Neuronal stem cell (in vitro differentiated cells): ENCODE results near the gene PKD1L1.

ENCODE experiments used
- DNase-seq: peaks from one replicate; pipeline ENCODE4 v3.0.0-alpha.2; 2013; ENCODE audit warnings: low spot score
- H2AFZ ChIP-seq: one replicate; pipeline ENCODE4 v1.6.1; 2013; ENCODE audit warnings: mild to moderate bottlenecking, low read length, inconsistent platforms
- H2AK5ac ChIP-seq: 2 replicates; pipeline ENCODE4 v1.6.1; 2013; ENCODE audit warnings: low read depth, mild to moderate bottlenecking, inconsistent platforms, low read length, moderate library complexity, mixed read lengths
- H2BK120ac ChIP-seq: 2 replicates; pipeline ENCODE4 v1.6.1; 2013; ENCODE audit warnings: low read depth, mild to moderate bottlenecking, inconsistent platforms, low read length, moderate library complexity, mixed read lengths
- H2BK12ac ChIP-seq: one replicate; pipeline ENCODE4 v1.6.1; 2013; ENCODE audit warnings: low read length, inconsistent platforms
- H2BK15ac ChIP-seq: 2 replicates; pipeline ENCODE4 v1.6.1; 2013; ENCODE audit warnings: mild to moderate bottlenecking, low read length, inconsistent platforms, mixed read lengths
- H2BK5ac ChIP-seq: one replicate; pipeline ENCODE4 v1.6.1; 2013; ENCODE audit warnings: inconsistent platforms, mild to moderate bottlenecking, low read length, moderate library complexity
- H3K14ac ChIP-seq: one replicate; pipeline ENCODE4 v1.6.1; 2013; ENCODE audit warnings: low read length, inconsistent platforms
- H3K18ac ChIP-seq: 2 replicates; pipeline ENCODE4 v1.6.1; 2013; ENCODE audit warnings: low read length, inconsistent platforms
- H3K23ac ChIP-seq: 2 replicates; pipeline ENCODE4 v1.6.1; 2013; ENCODE audit warnings: low read depth, mild to moderate bottlenecking, mixed read lengths, low read length, inconsistent platforms; ENCODE audit not compliant: poor library complexity
- H3K27ac ChIP-seq: replicated peaks from 3 replicates; pipeline ENCODE4 v1.5.1; 2013; ENCODE audit warnings: low read length, inconsistent platforms
- H3K27me3 ChIP-seq, 3 experiments: 2 replicates each; pipeline ENCODE4 v1.6.1; 2013; ENCODE audit warnings: low read length in 3 of 3, mild to moderate bottlenecking in 2 of 3, inconsistent platforms in 1 of 3, low read depth in 1 of 3, mixed read lengths in 1 of 3, moderate library complexity in 1 of 3; ENCODE audit not compliant: control insufficient read depth in 3 of 3, insufficient read depth in 3 of 3
- H3K36me3 ChIP-seq, 2 donors: replicated peaks in 1 of 2; 2 replicates each; pipeline ENCODE4 v1.6.1; 2013; ENCODE audit warnings: low read length in 2 of 2; ENCODE audit not compliant: control insufficient read depth in 2 of 2, insufficient read depth in 2 of 2
- H3K4ac ChIP-seq: 2 replicates; pipeline ENCODE4 v1.6.1; 2013; ENCODE audit warnings: inconsistent platforms, mild to moderate bottlenecking, low read length, moderate library complexity
- H3K4me1 ChIP-seq, 2 donors: 1 replicate in 1 of 2; 2 replicates in 1 of 2; pipeline ENCODE4 v1.6.1; 2013; ENCODE audit warnings: low read length in 2 of 2, low read depth in 1 of 2; ENCODE audit not compliant: control insufficient read depth in 2 of 2, insufficient read depth in 1 of 2
- H3K4me2 ChIP-seq: one replicate; pipeline ENCODE4 v1.6.1; 2013; ENCODE audit warnings: mild to moderate bottlenecking, low read length, inconsistent platforms; ENCODE audit not compliant: insufficient read depth, poor library complexity, severe bottlenecking
- H3K4me3 ChIP-seq, 2 donors: 2 replicates each; pipeline ENCODE4 v1.5.1; 2013; ENCODE audit warnings: low read length in 2 of 2, mild to moderate bottlenecking in 2 of 2, inconsistent platforms in 1 of 2, moderate library complexity in 1 of 2
- H3K79me1 ChIP-seq: one replicate; pipeline ENCODE4 v1.6.1; 2013; ENCODE audit warnings: low read depth, mild to moderate bottlenecking, inconsistent platforms, low read length, moderate library complexity
- H3K9ac ChIP-seq: one replicate; pipeline ENCODE4 v1.6.1; 2013; ENCODE audit warnings: mild to moderate bottlenecking, low read depth, low read length, inconsistent platforms; ENCODE audit not compliant: poor library complexity
- H3K9me3 ChIP-seq, 2 donors: replicated peaks in 1 of 2; 2 replicates each; pipeline versions ENCODE3 to v1.6.1; 2013; ENCODE audit warnings: low read length in 2 of 2, mild to moderate bottlenecking in 2 of 2, inconsistent platforms in 1 of 2, low read depth in 1 of 2, mixed read lengths in 1 of 2, moderate library complexity in 1 of 2; ENCODE audit not compliant: control insufficient read depth in 2 of 2, insufficient read depth in 1 of 2
- H4K8ac ChIP-seq: one replicate; pipeline ENCODE4 v1.6.1; 2013; ENCODE audit warnings: low read depth, mild to moderate bottlenecking, inconsistent platforms, low read length, moderate library complexity
- H4K91ac ChIP-seq: one replicate; pipeline ENCODE4 v1.6.1; 2013; ENCODE audit warnings: low read length, low read depth, mild to moderate bottlenecking, inconsistent platforms; ENCODE audit not compliant: poor library complexity
- WGBS, 2 donors: extraction: QIAGEN DNeasy Blood & Tissue Kit; methylation state at CpG; one replicate each; pipeline ENCODE4 v1.1.7; 2013; ENCODE audit warnings: missing lambda C conversion rate in 2 of 2, mixed read lengths in 1 of 2; ENCODE audit not compliant: insufficient read length in 2 of 2, insufficient replicate concordance in 1 of 2; ENCODE audit errors: extremely low coverage in 2 of 2; 5-methylcytosine and 5-hydroxymethylcytosine counted together

The PKD1L1 gene

GRCh38 chr7:47807126-47807525 is 141.1 kb downstream of the PKD1L1 start:
- H3K23ac ChIP-seq = peak overlapping the region; percentile 5
- H3K27me3 ChIP-seq = no peaks in the 10 kb centered on the region
- no peak overlapping the region for H4K91ac ChIP-seq
- H3K4me2 ChIP-seq = no peak overlapping the region
- no CpG with 5 or more reads among the region's 3 CpGs for WGBS, 2 donors
- peak overlapping the region; percentile 49 for H2BK15ac ChIP-seq
- H3K27ac ChIP-seq = no peak overlapping the region
- no peak overlapping the region for H3K4ac ChIP-seq
- H2AK5ac ChIP-seq = peak overlapping the region; percentile 50
- H2AFZ ChIP-seq = no peak overlapping the region
- H3K36me3 ChIP-seq = no peaks in the 10 kb centered on the region
- peak overlapping the region; percentile 60 for H3K9ac ChIP-seq
- no peak overlapping the region for H2BK120ac ChIP-seq
- H3K4me1 ChIP-seq = no peaks in the 10 kb centered on the region
- H3K9me3 ChIP-seq = no peaks in the 10 kb centered on the region
- H2BK5ac ChIP-seq = no peak overlapping the region
- H2BK12ac ChIP-seq = no peak overlapping the region
- no peaks in the 10 kb centered on the region for H3K79me1 ChIP-seq
- no peak overlapping the region for H3K18ac ChIP-seq
- H3K14ac ChIP-seq = peak overlapping the region; percentile 14
- H3K4me3 ChIP-seq = no peak overlapping the region
- no peak overlapping the region for H4K8ac ChIP-seq
- no peak for DNase-seq

DNA sequence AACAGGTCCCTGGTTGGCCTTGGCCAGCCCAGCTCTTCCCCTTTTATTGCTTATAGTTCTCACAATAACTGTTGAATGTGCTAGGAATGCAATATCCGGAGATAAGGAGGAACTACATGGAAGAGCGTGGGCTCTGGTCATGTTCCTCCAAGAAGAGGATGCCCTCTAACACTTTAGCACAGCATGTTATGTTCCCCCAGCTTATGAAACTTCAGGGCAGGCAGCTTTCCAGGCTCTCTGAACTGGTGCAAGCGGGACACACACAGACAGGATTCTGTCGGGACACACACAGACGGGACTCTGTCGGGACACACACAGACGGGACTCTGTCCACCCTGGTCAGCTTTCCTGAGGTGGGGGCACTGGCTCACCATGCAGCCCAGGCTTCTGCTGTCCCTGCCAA is 141.6 kb downstream of the PKD1L1 start:
- no peak overlapping the region for H3K4me2 ChIP-seq
- H2AK5ac ChIP-seq = no peak overlapping the region
- H4K91ac ChIP-seq = no peak overlapping the region
- H3K9me3 ChIP-seq = no peaks in the 10 kb centered on the region
- H2BK5ac ChIP-seq = no peak overlapping the region
- no peak overlapping the region for H2BK12ac ChIP-seq
- H3K4me3 ChIP-seq = no peak overlapping the region
- H3K4ac ChIP-seq = no peak overlapping the region
- no peaks in the 10 kb centered on the region for H3K79me1 ChIP-seq
- no peak overlapping the region for H3K23ac ChIP-seq
- H3K9ac ChIP-seq = no peak overlapping the region
- H3K4me1 ChIP-seq = no peaks in the 10 kb centered on the region
- no peak overlapping the region for H3K27ac ChIP-seq
- no peaks in the 10 kb centered on the region for H3K36me3 ChIP-seq
- no peak overlapping the region for H2BK120ac ChIP-seq
- H4K8ac ChIP-seq = no peak overlapping the region
- WGBS, 2 donors = no CpG with 5 or more reads among the region's 7 CpGs
- H3K14ac ChIP-seq = peak overlapping the region; percentile 14
- H3K18ac ChIP-seq = no peak overlapping the region
- H3K27me3 ChIP-seq = no peaks in the 10 kb centered on the region
- H2AFZ ChIP-seq = no peak overlapping the region
- H2BK15ac ChIP-seq = no peak overlapping the region
- DNase-seq = no peak

- H2AK5ac ChIP-seq = no peak overlapping the region
- no peaks in the 10 kb centered on the region for H3K79me1 ChIP-seq
- H3K4me3 ChIP-seq = no peak overlapping the region
- no peaks in the 10 kb centered on the region for H3K27me3 ChIP-seq
- no peaks in the 10 kb centered on the region for H3K4me1 ChIP-seq
- H2BK5ac ChIP-seq = no peak overlapping the region
- no peak overlapping the region for H2BK120ac ChIP-seq
- no peak overlapping the region for H3K23ac ChIP-seq
- no peak overlapping the region for H4K91ac ChIP-seq
- no peak overlapping the region for H3K27ac ChIP-seq
- no peak overlapping the region for H3K14ac ChIP-seq
- H3K4ac ChIP-seq = no peak overlapping the region
- H2BK15ac ChIP-seq = no peak overlapping the region
- H2BK12ac ChIP-seq = no peak overlapping the region
- no peak overlapping the region for H3K4me2 ChIP-seq
- no peak overlapping the region for H4K8ac ChIP-seq
- H2AFZ ChIP-seq = no peak overlapping the region
- no peaks in the 10 kb centered on the region for H3K36me3 ChIP-seq
- no CpG with 5 or more reads among the region's 6 CpGs for WGBS, 2 donors
- no peak overlapping the region for H3K18ac ChIP-seq
- no peak for DNase-seq
- no peak overlapping the region for H3K9ac ChIP-seq
- H3K9me3 ChIP-seq = no peaks in the 10 kb centered on the region
Measured at GRCh38 chr7:47804767-47805545, 143.3 kb downstream of the PKD1L1 start.

GRCh38 chr7:47803846-47804245 is 144.4 kb downstream of the PKD1L1 start:
- no peak overlapping the region for H3K4me2 ChIP-seq
- no peak overlapping the region for H4K91ac ChIP-seq
- no peak overlapping the region for H2BK15ac ChIP-seq
- H3K79me1 ChIP-seq = no peaks in the 10 kb centered on the region
- no peak overlapping the region for H2AFZ ChIP-seq
- no peak overlapping the region for H3K18ac ChIP-seq
- no peak overlapping the region for H4K8ac ChIP-seq
- H2BK120ac ChIP-seq = no peak overlapping the region
- no CpG with 5 or more reads among the region's 4 CpGs for WGBS, 2 donors
- no peaks in the 10 kb centered on the region for H3K9me3 ChIP-seq
- no peaks in the 10 kb centered on the region for H3K4me1 ChIP-seq
- no peak overlapping the region for H2AK5ac ChIP-seq
- no peak overlapping the region for H2BK12ac ChIP-seq
- no peak overlapping the region for H3K4me3 ChIP-seq
- H3K23ac ChIP-seq = no peak overlapping the region
- H3K4ac ChIP-seq = no peak overlapping the region
- no peaks in the 10 kb centered on the region for H3K27me3 ChIP-seq
- H2BK5ac ChIP-seq = no peak overlapping the region
- no peak overlapping the region for H3K27ac ChIP-seq
- no peak for DNase-seq
- peaks cover 0 to 1% of the 10 kb centered on the region in 2 donors for H3K36me3 ChIP-seq
- no peak overlapping the region for H3K14ac ChIP-seq
- H3K9ac ChIP-seq = no peak overlapping the region
